GDM1 (cell line): Measurements from ENCODE around the gene FKBP6.
"Not testable (repeated sequence)": the region's sequence is repeated elsewhere in the genome, so short reads cannot be mapped to it uniquely, and the experiment has no call there.

Source experiments
- DNase-seq: peaks from one replicate; lab custom pipeline; 2025; lab: John Stamatoyannopoulos, UW

FKBP6 gene

DNA sequence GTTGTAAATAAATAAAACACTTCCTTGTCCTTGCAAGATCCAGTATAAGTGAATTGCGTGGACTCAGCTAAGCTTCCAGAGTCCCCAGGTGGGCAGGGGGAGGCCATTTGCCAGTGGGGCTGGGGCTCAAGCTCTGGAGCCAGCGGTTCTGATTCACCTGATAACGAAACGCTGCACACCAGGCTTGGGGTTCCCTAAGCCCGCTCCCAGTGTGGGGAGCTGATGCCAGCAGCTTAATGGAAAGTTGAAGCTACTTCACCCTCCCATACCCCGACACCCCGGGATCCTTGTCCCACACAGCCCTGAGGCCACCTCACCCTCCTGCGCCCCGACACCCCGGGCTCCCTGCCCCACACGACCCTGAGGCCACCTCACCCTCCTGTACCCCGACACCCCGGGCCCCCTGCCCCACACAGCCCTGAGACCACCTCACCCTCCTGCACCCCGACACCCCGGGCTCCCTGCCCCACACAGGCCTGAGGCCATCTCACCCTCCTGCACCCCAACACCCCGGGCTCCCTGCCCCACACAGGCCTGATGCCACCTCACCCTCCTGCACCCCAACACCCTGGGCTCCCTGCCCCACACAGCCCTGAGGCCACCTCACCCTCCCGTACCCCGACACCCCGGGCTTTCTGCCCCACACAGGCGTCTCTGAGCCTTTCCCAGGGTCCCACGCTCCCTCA, 30.8 kb downstream of the FKBP6 start:
- DNase-seq: no peak

GRCh38 chr7:73359306-73359705, 31.3 kb downstream of the FKBP6 start:
- no peak for DNase-seq

GRCh38 chr7:73359746-73360375, 31.9 kb downstream of the FKBP6 start:
- DNase-seq: no peak

GRCh38 chr7:73360590-73360989, 32.6 kb downstream of the FKBP6 start:
- not testable (repeated sequence) for DNase-seq

DNA sequence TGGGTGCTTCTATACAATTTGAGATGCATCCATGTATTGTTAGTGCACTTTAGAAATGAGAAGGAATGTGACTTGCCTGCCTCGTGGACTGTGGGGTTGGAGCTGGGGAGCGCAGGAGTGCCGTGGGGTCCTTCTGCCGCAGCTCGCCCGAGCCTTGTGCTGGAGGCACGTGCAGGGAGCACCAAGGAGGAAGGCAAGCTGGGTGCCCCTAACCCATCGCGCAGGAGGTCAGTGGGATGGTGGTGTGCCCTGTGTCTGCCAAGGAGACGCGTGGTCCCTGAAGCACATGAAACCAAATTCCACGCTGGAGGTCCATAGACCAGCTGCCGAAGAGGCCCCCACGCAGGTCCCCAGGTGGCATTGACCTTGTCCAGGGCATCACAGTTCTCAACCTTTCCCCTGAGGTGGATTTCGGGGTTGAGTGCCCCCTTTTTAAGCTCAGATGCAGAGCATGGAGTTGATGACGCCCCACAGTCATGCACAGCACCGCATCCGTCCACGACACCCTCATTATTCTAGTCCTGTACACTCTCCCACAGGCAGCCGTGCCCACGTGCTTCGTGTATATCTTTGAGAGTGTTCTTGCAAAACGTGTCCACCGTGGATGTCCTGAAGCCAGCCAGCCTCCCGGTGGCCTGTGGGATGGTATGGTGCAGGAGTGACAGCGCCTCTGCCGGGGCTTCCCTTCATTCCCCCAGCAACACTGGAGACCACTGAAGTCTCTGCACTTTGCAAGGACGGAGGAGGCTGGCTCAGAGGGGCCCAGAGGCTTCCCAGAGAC, 35.5 kb downstream of the FKBP6 start:
- no peak for DNase-seq

DNA sequence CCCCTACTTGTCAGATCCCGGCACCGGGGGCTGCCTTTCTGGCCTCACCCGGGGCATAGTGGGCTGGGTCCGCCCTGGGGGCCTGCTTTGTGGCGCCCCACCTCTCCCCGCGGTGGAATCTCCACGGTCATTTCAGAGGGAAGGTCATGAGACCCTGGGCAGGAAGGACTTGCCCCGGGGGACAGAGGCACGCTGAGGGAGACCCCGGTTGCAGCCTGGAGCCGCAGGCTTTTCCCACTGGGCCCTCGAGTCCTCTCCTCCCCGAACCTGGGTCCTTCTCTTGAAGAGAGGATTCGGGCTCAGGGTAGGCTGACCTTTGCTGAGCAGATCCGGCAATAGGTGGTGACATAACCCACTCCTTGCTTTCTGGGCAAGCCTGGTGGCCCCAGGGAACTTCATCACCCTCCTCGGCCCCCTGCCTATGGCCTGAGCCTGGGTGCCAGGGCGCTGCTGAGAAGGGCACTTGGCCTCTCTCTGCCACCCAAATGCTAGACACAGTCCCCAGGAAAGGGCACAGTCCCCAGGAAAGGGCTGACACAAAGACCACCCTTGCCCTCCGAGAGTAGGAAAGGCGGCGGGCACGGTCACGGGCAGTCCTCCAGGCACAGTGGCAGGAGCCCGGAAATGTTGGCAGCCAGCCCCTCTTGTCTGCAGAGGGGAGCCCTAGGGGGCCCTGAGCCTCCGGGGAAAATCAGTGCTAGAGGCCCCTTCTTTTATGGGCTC, 36.2 kb downstream of the FKBP6 start:
- no peak for DNase-seq

GRCh38 chr7:73366127-73366526, 38.2 kb downstream of the FKBP6 start:
- DNase-seq: no peak

- DNase-seq: no peak
These were observed 39.0 kb downstream of the FKBP6 start for GRCh38 chr7:73366990-73367389.

DNA sequence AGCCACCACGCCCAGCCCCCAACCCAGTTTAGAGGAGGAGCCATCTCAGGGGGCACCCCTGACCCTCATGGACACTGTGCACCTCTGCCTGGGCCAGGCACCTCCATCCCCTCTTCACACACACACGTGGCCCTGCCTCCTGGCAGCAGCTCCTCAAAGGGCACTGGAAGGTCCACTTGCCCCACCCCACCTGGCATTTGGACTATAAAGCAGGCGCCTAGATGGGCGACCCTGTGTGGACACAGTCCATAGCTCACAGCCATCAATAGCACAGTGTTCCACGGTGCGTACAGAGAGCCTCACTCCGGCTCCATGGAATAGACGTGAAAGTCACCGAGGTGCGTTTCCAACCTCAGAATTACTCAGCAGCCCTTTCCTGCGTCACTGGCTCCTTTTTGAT, 41.0 kb downstream of the FKBP6 start:
- no peak for DNase-seq

GRCh38 chr7:73369622-73370021, 41.7 kb downstream of the FKBP6 start:
- no peak for DNase-seq

GRCh38 chr7:73373741-73374140, 45.8 kb downstream of the FKBP6 start:
- no peak for DNase-seq

DNA sequence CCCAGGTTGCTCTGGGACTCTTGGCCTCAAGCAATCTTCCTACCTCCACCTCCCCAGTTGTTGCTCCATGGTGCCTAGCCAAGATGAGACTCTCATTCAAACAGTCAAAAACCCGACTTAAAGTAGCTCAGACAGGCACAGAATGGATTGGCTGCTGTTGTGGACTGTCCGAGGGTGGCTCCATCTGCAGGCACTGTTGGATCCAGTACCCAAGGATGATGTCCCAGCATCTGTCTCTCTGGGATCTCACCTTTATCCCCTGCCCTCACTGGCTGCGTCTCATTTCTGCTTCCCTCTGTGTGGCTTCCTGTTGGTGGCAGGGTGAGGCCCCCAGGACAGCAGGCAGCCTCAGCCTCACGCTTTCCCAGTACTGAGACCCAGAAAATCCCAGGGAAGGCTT, 48.3 kb downstream of the FKBP6 start:
- DNase-seq: not testable (repeated sequence)

DNA sequence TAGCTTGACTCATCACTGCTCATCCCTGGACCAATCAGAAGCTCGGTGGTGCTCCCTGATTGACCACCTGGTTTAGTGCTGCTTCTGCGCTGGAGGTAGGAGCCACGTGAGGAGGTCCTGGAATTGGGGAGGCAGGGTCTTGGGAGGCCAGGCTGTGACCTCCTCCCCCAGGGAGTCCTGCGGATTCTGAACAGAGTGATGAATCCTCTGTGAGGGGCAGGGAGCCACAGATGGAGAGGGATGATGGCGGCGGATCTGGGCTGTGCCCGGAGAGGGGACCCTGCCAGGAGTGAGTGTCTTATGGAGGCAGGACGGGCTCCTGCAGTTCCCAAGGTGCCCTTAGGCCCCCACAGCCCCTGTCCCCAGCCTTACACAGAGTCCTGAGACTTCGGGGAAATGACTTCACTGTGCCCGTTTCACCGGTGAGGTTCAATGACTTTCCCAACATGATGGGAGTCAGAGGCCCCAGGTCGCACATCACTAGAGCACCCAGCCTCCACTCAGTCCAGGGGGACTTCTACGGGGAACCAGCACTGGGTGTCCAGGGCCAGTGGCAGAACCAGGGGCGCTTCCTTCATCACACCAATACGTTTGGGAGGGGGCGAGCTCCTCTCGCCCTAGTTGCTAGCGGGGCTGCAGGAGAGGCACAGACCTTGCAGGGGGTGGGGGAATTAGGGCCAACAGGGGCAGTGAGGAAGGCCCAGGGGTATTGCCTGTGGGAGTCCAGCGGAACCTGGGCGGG, 48.9 kb downstream of the FKBP6 start:
- no peak for DNase-seq

GRCh38 chr7:73377413-73378200, 49.6 kb downstream of the FKBP6 start:
- not testable (repeated sequence) for DNase-seq

GRCh38 chr7:73382934-73383503, 55.1 kb downstream of the FKBP6 start:
- no peak for DNase-seq

DNA sequence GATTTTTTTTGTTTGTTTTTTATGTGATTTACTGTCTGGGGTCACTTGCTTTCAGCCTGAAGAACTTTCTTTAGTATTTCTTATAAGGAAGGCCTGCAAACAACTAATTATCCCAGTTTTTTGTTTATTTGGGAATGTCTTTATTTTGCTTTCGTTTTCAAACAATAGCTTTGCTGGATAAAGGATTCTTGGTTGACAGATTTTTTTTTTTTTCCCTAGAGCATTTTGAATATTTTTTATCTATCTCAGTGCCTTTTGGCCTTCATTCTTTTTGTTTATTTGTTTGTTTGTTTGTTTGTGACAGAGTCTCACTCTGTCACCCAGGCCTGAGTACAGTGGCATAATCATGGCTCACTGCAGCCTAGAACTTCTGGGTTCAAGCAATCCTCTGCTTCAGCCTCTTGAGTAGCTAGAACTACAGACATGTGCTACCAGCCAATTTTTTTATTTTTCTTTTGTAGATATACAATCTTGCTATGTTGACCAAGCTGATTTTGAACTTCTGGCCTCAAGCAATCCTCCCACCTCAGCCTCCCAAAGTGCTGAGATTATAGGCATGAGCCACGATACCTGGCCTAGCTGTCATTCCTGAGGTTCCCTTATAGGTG, 59.4 kb downstream of the FKBP6 start:
- DNase-seq: no peak

DNA sequence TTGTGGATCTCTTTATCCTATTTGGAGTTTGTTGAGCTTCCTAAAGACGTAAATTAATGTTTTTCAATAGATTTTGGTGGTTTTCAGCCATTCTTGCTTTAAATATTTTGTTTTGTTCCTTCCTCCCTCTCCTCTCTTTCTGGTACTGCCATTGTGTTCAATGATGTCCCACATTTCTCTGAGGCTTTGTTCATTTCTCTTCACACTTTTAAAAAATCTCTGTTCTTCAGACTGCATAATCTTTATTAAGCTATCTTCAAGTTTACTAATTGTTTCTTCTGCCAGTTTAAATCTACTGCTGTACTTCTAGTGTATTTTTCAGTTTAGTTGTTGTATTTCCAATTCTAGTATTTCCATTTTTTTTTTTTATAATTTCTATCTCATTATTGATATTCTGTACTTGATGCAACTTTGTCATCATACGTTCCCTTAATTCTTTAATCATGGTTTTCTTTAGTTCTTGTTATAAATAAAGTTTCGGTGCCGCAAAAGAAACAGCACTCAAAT, 60.0 kb downstream of the FKBP6 start:
- no peak for DNase-seq

GRCh38 chr7:73391396-73391795, 63.4 kb downstream of the FKBP6 start:
- DNase-seq: no peak

GRCh38 chr7:73394422-73394821, 66.5 kb downstream of the FKBP6 start:
- no peak for DNase-seq
